GM12878 (cell line): Measurements from ENCODE around the gene IL1RAPL1. TPM values are rescaled to one million over a fixed set of nuclear protein-coding genes. Genes with fewer than 3 reads are reported as not detected.

Experiments used
- ATAC-seq: fragments of 200-7000 bp; cut with Tn5 transposase; 3 replicates; pipeline ENCODE4 v1.9.1; 2020; ENCODE audit warnings: mild to moderate bottlenecking, moderate library complexity
- BruUV-seq: library from RNA; stranded (reverse); fragments of 400-500 nt; replicated peaks from 2 replicates; lab custom pipeline; 2021; lab: Mats Ljungman, UMichigan
- CTCF ChIA-PET: fragments of 300-600 bp; sonication (Branson Sonifier 250); formaldehyde crosslinking; extraction: SDS; loops from one replicate; lab custom pipeline; 2021; ENCODE audit warnings: inconsistent platforms; lab: Yijun Ruan, JAX
- POLR2A ChIA-PET: fragments of 350-600 bp; formaldehyde crosslinking; extraction: SDS; loops from one replicate; lab custom pipeline; 2021; ENCODE audit warnings: inconsistent platforms; lab: Charles Lee
- RAD21 ChIA-PET: fragments of 300-600 bp; sonication (Branson Sonifier 250); formaldehyde crosslinking; loops from one replicate; lab custom pipeline; 2023; ENCODE audit warnings: antibody characterized with exemption; ENCODE audit not compliant: unreplicated experiment; lab: Charles Lee
- SMC1A ChIA-PET: fragments of 300-600 bp; sonication (Branson Sonifier 250); formaldehyde crosslinking; loops from one replicate; lab custom pipeline; 2023; ENCODE audit not compliant: unreplicated experiment, uncharacterized antibody; lab: Charles Lee
- DNase-seq: peaks from one replicate; pipeline ENCODE4 v3.0.0-alpha.2; 2011; ENCODE audit warnings: low read depth, low spot score
- FAIRE-seq: peaks from 3 replicates; lab custom pipeline; 2011; peaks lifted over from hg19 to GRCh38; lab: Jason Lieb, UNC
- H2AFZ ChIP-seq: 2 replicates; pipeline ENCODE4 v1.6.0; 2011; ENCODE audit warnings: low read depth, low read length, control low read depth; ENCODE audit not compliant: control insufficient read depth
- H3K27ac ChIP-seq: 2 replicates; pipeline ENCODE4 v1.5.1; 2011; ENCODE audit warnings: control low read depth; ENCODE audit not compliant: control insufficient read depth, insufficient read depth
- H3K27me3 ChIP-seq, 2 experiments: replicated peaks in 1 of 2; 2 replicates each; pipeline versions ENCODE4 v1.6.0 to v1.6.1; 2011; ENCODE audit warnings: low read length in 1 of 2; ENCODE audit not compliant: control insufficient read depth in 2 of 2, insufficient read depth in 2 of 2
- H3K36me3 ChIP-seq, 2 experiments: 2 replicates each; pipeline ENCODE4 v1.5.1; 2011; ENCODE audit warnings: low read length in 1 of 2; ENCODE audit not compliant: control insufficient read depth in 2 of 2, insufficient read depth in 2 of 2
- H3K4me1 ChIP-seq: 2 replicates; pipeline ENCODE4 v1.6.1; 2011; ENCODE audit warnings: mild to moderate bottlenecking, low read length, moderate library complexity, mixed read lengths; ENCODE audit not compliant: control insufficient read depth, insufficient read depth
- H3K4me2 ChIP-seq: 2 replicates; pipeline ENCODE4 v1.6.0; 2011; ENCODE audit warnings: control low read depth; ENCODE audit not compliant: control insufficient read depth, insufficient read depth
- H3K4me3 ChIP-seq: fragments of 200-600 bp; sonication (generic); 2 replicates; pipeline ENCODE4 v1.5.1; 2016
- H3K79me2 ChIP-seq: 2 replicates; pipeline ENCODE4 v1.6.0; 2011; ENCODE audit warnings: low read length; ENCODE audit not compliant: control insufficient read depth, insufficient read depth
- H3K9ac ChIP-seq: 2 replicates; pipeline ENCODE4 v1.8.0; 2011; ENCODE audit warnings: low read length, control low read depth, mixed read lengths; ENCODE audit not compliant: control insufficient read depth, insufficient read depth
- H3K9me3 ChIP-seq: replicated peaks from 3 replicates; pipeline ENCODE4 v1.5.1; 2011; ENCODE audit warnings: mild to moderate bottlenecking, low read length; ENCODE audit not compliant: control insufficient read depth, insufficient read depth
- H4K20me1 ChIP-seq: 2 replicates; pipeline ENCODE4 v1.6.0; 2011; ENCODE audit not compliant: control insufficient read depth, insufficient read depth
- EGR1 ChIP-seq, 2 experiments: IDR thresholded peaks; 1 replicate in 1 of 2; 2 replicates in 1 of 2; pipeline ENCODE4 v1.6.1; 2011 to 2012; ENCODE audit warnings: low read depth in 2 of 2, low read length in 2 of 2, borderline replicate concordance in 1 of 2, mild to moderate bottlenecking in 1 of 2, moderate library complexity in 1 of 2
- ESRRA ChIP-seq: IDR thresholded peaks from 2 replicates; pipeline ENCODE4 v1.6.1; 2012; ENCODE audit warnings: mild to moderate bottlenecking, low read length, improper control_type of control experiment
- ETV6 ChIP-seq, 2 experiments: fragments of 450-650 bp in 1 of 2; IDR thresholded peaks in 1 of 2; conservative IDR thresholded peaks in 1 of 2; 2 replicates each; pipeline ENCODE4 v1.6.1; 2014; ENCODE audit warnings: antibody characterized with exemption in 1 of 2, borderline replicate concordance in 1 of 2, low read depth in 1 of 2, mild to moderate bottlenecking in 1 of 2, moderate library complexity in 1 of 2
- GABPA ChIP-seq: IDR thresholded peaks from 2 replicates; pipeline ENCODE4 v1.6.1; 2014; ENCODE audit warnings: antibody characterized with exemption, low read depth, mild to moderate bottlenecking, inconsistent platforms
- IKZF1 ChIP-seq: fragments of 450-650 bp; conservative IDR thresholded peaks from 2 replicates; pipeline ENCODE4 v1.6.1; 2017; ENCODE audit warnings: antibody characterized with exemption, mild to moderate bottlenecking
- MTA2 ChIP-seq: fragments of 450-650 bp; IDR thresholded peaks from 2 replicates; pipeline ENCODE4 v1.6.1; 2016; ENCODE audit warnings: low read depth, mild to moderate bottlenecking, moderate library complexity
- NFYA ChIP-seq: IDR thresholded peaks from 2 replicates; pipeline ENCODE4 v1.6.1; 2011; ENCODE audit warnings: low read depth, mild to moderate bottlenecking, low read length, improper control_type of control experiment, borderline replicate concordance
- NR2C2 ChIP-seq: IDR thresholded peaks from 2 replicates; pipeline ENCODE4 v1.6.1; 2011; ENCODE audit warnings: borderline replicate concordance, low read depth; ENCODE audit not compliant: control insufficient read depth, insufficient read length
- PML ChIP-seq: IDR thresholded peaks from 2 replicates; pipeline ENCODE4 v1.6.1; 2012; ENCODE audit warnings: low read length, inconsistent platforms
- RB1 ChIP-seq: fragments of 450-650 bp; formaldehyde crosslinking; IDR thresholded peaks from 2 replicates; pipeline ENCODE4 v1.6.1; 2017; ENCODE audit warnings: mild to moderate bottlenecking, borderline replicate concordance
- STAT1 ChIP-seq: fragments of 450-650 bp; conservative IDR thresholded peaks from 2 replicates; pipeline ENCODE4 v1.6.1; 2014; ENCODE audit warnings: antibody characterized with exemption, mild to moderate bottlenecking
- TCF7 ChIP-seq: IDR thresholded peaks from 2 replicates; pipeline ENCODE4 v1.6.1; 2014; ENCODE audit warnings: antibody characterized with exemption, borderline replicate concordance
- ZNF274 ChIP-seq: IDR thresholded peaks from one replicate; pipeline ENCODE4 v1.8.0; 2011; ENCODE audit not compliant: insufficient read length, insufficient read depth
- WGBS: methylation state at CpG from one replicate; pipeline ENCODE4 v1.1.6; 2016; ENCODE audit warnings: low lambda C conversion rate; ENCODE audit not compliant: insufficient replicate concordance, insufficient coverage; ENCODE audit errors: missing lambda C conversion rate; 5-methylcytosine and 5-hydroxymethylcytosine counted together
- in situ Hi-C: fragments of 300-500 bp; cut with MboI; formaldehyde crosslinking; loops from 9 replicates; pipeline ENCODE4 v1.14.3; 2018; ENCODE audit warnings: mixed read lengths
- intact Hi-C: fragments of 100-400 bp; cut with micrococcal nuclease; formaldehyde crosslinking; loops from one replicate; pipeline ENCODE4 v1.14.2; 2022; ENCODE audit not compliant: unreplicated experiment
- polyA plus RNA-seq, 11 experiments: library from polyadenylated mRNA; depleted of rRNA in 4 of 11; unstranded in 6 of 11; stranded (reverse) in 5 of 11; fragments of >200 nt; fragmentation: Nextera tagmentation in 4 of 11; fragmentation: Illumina TruSeq in 1 of 11; extraction: Ambion mirVana in 4 of 11; extraction: Trizol in 1 of 11; gene quantifications; 1 replicate in 1 of 11; 2 replicates in 10 of 11; pipeline versions ENCODE4 v1.2.1 to v1.2.3, GENCODE V29; 2011 to 2016; ENCODE audit warnings: inconsistent platforms in 2 of 11, missing spikeins in 2 of 11, low read depth in 1 of 11
- total RNA-seq, 4 experiments: library from RNA; depleted of rRNA in 3 of 4; stranded (reverse); fragments of >200 nt in 3 of 4; fragmentation: Illumina TruSeq in 1 of 4; extraction: Trizol in 1 of 4; gene quantifications; 2 replicates each; pipeline versions ENCODE4 v1.2.1 to v1.2.3, GENCODE V29; 2013 to 2021
- TF ChIP-seq, protein P1 (sequence below): IDR thresholded peaks from 2 replicates; pipeline ENCODE4 v1.6.1; 2012; ENCODE audit warnings: low read depth, low read length, improper control_type of control experiment
- TF ChIP-seq, protein P2 (sequence below): fragments of 450-650 bp; conservative IDR thresholded peaks from 2 replicates; pipeline ENCODE4 v1.6.1; 2017; ENCODE audit warnings: mild to moderate bottlenecking, moderate library complexity
- TF ChIP-seq, protein P3 (sequence below): IDR thresholded peaks from 2 replicates; pipeline ENCODE4 v1.6.1; 2012; ENCODE audit warnings: improper control_type of control experiment, low read depth, low read length; ENCODE audit not compliant: insufficient replicate concordance
- TF ChIP-seq, protein P4 (sequence below): IDR thresholded peaks from 2 replicates; pipeline ENCODE4 v1.6.1; 2012; ENCODE audit warnings: low read length, inconsistent platforms

Gene IL1RAPL1
- total and polyA plus RNA-seq, 10 of the 15 experiments (the other 5 are each of a cell fraction or from before 2014, with no cell fraction given), result not detected

DNA sequence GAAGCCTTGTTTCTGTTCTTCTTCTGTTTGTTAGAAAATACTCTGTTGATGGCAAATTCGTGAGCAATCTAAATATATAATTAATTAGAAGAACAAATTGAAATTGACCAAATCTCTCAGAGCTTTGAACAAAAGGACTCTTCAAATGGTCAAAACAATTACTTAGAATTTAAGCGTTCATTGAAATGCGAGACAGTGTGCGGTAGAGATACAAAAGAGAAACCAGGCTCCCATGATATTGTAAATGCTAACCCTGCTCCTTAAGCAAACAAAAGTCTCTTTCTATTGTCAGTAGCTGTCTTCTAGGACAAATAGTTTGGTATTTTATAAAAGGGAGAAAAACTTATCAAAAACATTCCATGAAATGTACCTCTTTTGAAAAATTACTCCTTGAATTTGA, 1174.8 kb downstream of the IL1RAPL1 start:
- intact Hi-C loops (no loop called here), in situ Hi-C loops (no loop called here)
- Histone ChIP-seq H3K4me2 (no peak overlapping the region), H3K36me3 (no peaks in the 10 kb centered on the region), H2AFZ (no peak overlapping the region), H3K79me2 (no peaks in the 10 kb centered on the region), H3K4me1 (no peaks in the 10 kb centered on the region), H3K9me3 (no peaks in the 10 kb centered on the region), H3K9ac (no peak overlapping the region), H3K27me3 (no peaks in the 10 kb centered on the region), H4K20me1 (no peaks in the 10 kb centered on the region), H3K27ac (no peak overlapping the region), H3K4me3 (no peak overlapping the region)
- POLR2A ChIA-PET, result no interaction called here
- FAIRE-seq (no peak), ATAC-seq (no peak), DNase-seq (no peak)
- RAD21 ChIA-PET, result no interaction called here
- SMC1A ChIA-PET, result no interaction called here
- no TSS peak for BruUV-seq
- CTCF ChIA-PET, result no interaction called here
- WGBS, result 38% methylated on average over 4 of the region's 4 CpGs
- TF ChIP-seq STAT1, result no peak
- TF ChIP-seq, protein P1, sequence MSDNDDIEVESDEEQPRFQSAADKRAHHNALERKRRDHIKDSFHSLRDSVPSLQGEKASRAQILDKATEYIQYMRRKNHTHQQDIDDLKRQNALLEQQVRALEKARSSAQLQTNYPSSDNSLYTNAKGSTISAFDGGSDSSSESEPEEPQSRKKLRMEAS, result no peak
- no peak for TF ChIP-seq MTA2
- TF ChIP-seq, protein P2, sequence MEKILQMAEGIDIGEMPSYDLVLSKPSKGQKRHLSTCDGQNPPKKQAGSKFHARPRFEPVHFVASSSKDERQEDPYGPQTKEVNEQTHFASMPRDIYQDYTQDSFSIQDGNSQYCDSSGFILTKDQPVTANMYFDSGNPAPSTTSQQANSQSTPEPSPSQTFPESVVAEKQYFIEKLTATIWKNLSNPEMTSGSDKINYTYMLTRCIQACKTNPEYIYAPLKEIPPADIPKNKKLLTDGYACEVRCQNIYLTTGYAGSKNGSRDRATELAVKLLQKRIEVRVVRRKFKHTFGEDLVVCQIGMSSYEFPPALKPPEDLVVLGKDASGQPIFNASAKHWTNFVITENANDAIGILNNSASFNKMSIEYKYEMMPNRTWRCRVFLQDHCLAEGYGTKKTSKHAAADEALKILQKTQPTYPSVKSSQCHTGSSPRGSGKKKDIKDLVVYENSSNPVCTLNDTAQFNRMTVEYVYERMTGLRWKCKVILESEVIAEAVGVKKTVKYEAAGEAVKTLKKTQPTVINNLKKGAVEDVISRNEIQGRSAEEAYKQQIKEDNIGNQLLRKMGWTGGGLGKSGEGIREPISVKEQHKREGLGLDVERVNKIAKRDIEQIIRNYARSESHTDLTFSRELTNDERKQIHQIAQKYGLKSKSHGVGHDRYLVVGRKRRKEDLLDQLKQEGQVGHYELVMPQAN, result no peak
- no peak for TF ChIP-seq ESRRA
- TF ChIP-seq ETV6 (conservative IDR thresholded peaks at IDR 0.05 in 1 of 2, IDR thresholded peaks at IDR 0.05 in 1 of 2; ENCODE audit: borderline replicate concordance in 1 of 2, low read depth in 1 of 2), result no peak
- TF ChIP-seq ZNF274, result no peak
- no peak for TF ChIP-seq PML
- TF ChIP-seq EGR1 (IDR thresholded peaks at IDR 0.05; ENCODE audit: borderline replicate concordance in 1 of 2, low read depth in 2 of 2, low read length in 2 of 2), result no peak
- no peak for TF ChIP-seq IKZF1
- no peak for TF ChIP-seq NR2C2
- no peak for TF ChIP-seq GABPA
- no peak for TF ChIP-seq NFYA
- TF ChIP-seq, protein P3, sequence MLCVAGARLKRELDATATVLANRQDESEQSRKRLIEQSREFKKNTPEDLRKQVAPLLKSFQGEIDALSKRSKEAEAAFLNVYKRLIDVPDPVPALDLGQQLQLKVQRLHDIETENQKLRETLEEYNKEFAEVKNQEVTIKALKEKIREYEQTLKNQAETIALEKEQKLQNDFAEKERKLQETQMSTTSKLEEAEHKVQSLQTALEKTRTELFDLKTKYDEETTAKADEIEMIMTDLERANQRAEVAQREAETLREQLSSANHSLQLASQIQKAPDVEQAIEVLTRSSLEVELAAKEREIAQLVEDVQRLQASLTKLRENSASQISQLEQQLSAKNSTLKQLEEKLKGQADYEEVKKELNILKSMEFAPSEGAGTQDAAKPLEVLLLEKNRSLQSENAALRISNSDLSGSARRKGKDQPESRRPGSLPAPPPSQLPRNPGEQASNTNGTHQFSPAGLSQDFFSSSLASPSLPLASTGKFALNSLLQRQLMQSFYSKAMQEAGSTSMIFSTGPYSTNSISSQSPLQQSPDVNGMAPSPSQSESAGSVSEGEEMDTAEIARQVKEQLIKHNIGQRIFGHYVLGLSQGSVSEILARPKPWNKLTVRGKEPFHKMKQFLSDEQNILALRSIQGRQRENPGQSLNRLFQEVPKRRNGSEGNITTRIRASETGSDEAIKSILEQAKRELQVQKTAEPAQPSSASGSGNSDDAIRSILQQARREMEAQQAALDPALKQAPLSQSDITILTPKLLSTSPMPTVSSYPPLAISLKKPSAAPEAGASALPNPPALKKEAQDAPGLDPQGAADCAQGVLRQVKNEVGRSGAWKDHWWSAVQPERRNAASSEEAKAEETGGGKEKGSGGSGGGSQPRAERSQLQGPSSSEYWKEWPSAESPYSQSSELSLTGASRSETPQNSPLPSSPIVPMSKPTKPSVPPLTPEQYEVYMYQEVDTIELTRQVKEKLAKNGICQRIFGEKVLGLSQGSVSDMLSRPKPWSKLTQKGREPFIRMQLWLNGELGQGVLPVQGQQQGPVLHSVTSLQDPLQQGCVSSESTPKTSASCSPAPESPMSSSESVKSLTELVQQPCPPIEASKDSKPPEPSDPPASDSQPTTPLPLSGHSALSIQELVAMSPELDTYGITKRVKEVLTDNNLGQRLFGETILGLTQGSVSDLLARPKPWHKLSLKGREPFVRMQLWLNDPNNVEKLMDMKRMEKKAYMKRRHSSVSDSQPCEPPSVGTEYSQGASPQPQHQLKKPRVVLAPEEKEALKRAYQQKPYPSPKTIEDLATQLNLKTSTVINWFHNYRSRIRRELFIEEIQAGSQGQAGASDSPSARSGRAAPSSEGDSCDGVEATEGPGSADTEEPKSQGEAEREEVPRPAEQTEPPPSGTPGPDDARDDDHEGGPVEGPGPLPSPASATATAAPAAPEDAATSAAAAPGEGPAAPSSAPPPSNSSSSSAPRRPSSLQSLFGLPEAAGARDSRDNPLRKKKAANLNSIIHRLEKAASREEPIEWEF, result no peak
- no peak for TF ChIP-seq TCF7
- TF ChIP-seq, protein P4, sequence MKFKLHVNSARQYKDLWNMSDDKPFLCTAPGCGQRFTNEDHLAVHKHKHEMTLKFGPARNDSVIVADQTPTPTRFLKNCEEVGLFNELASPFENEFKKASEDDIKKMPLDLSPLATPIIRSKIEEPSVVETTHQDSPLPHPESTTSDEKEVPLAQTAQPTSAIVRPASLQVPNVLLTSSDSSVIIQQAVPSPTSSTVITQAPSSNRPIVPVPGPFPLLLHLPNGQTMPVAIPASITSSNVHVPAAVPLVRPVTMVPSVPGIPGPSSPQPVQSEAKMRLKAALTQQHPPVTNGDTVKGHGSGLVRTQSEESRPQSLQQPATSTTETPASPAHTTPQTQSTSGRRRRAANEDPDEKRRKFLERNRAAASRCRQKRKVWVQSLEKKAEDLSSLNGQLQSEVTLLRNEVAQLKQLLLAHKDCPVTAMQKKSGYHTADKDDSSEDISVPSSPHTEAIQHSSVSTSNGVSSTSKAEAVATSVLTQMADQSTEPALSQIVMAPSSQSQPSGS, result no peak
- no peak for TF ChIP-seq RB1
